Measurements from ENCODE around the gene TBC1D2. TPM values are rescaled to one million over a fixed set of nuclear protein-coding genes. Genes with fewer than 3 reads are reported as not detected.

The TBC1D2 gene
- total and polyA plus RNA-seq, 2 of the 13 experiments (the other 11 are each of a cell fraction or from before 2014, with no cell fraction given), result 2.0 to 2.8 TPM

- TF ChIP-seq BCL3 (CRISPR knock-in tag; IDR thresholded peaks at IDR 0.05) (no peak), FOXA3 (CRISPR knock-in tag; IDR thresholded peaks at IDR 0.05) (0 out of 2 replicates have a peak, but pooled peaks have one; percentile 47), NONO (IDR thresholded peaks at IDR 0.05) (no peak), NONO (CRISPR knock-in tag; conservative IDR thresholded peaks at IDR 0.05) (0 out of 2 replicates have a peak, but pooled peaks have one; percentile 40), NFKBIZ (CRISPR knock-in tag; IDR thresholded peaks at IDR 0.05) (no peak), KDM4B (CRISPR knock-in tag; IDR thresholded peaks at IDR 0.05) (no peak), HMG20A (CRISPR knock-in tag; IDR thresholded peaks at IDR 0.05; ENCODE audit: borderline replicate concordance) (no peak), HOXD1 (CRISPR knock-in tag; IDR thresholded peaks at IDR 0.05) (no peak; the same call in 1 of the 2 replicates), TGIF2 (CRISPR knock-in tag; IDR thresholded peaks at IDR 0.05) (no peak), TAF15 (IDR thresholded peaks at IDR 0.05; ENCODE audit: low read depth, low read length, poor library complexity, severe bottlenecking) (no peak), FOXO1 (CRISPR knock-in tag; IDR thresholded peaks at IDR 0.05) (no peak), KLF12 (CRISPR knock-in tag; IDR thresholded peaks at IDR 0.05; ENCODE audit: borderline replicate concordance) (no peak), CCDC6 (CRISPR knock-in tag; IDR thresholded peaks at IDR 0.05) (no peak; the same call in 1 of the 2 replicates), KDM6A (CRISPR knock-in tag; IDR thresholded peaks at IDR 0.05; ENCODE audit: low read depth) (peak; percentile 50; the same call in 1 of the 2 replicates), ISL2 (CRISPR knock-in tag; IDR thresholded peaks at IDR 0.05) (peak; percentile 63; the same call in 1 of the 2 replicates), FOXP1 (IDR thresholded peaks at IDR 0.05) (no peak), FOXP1 (CRISPR knock-in tag; IDR thresholded peaks at IDR 0.05) (peak; percentile 17; the same call in 1 of the 2 replicates), NR2F2 (IDR thresholded peaks at IDR 0.05; ENCODE audit: borderline replicate concordance, low read depth) (peak; percentile 92)
- TF ChIP-seq, protein P1, sequence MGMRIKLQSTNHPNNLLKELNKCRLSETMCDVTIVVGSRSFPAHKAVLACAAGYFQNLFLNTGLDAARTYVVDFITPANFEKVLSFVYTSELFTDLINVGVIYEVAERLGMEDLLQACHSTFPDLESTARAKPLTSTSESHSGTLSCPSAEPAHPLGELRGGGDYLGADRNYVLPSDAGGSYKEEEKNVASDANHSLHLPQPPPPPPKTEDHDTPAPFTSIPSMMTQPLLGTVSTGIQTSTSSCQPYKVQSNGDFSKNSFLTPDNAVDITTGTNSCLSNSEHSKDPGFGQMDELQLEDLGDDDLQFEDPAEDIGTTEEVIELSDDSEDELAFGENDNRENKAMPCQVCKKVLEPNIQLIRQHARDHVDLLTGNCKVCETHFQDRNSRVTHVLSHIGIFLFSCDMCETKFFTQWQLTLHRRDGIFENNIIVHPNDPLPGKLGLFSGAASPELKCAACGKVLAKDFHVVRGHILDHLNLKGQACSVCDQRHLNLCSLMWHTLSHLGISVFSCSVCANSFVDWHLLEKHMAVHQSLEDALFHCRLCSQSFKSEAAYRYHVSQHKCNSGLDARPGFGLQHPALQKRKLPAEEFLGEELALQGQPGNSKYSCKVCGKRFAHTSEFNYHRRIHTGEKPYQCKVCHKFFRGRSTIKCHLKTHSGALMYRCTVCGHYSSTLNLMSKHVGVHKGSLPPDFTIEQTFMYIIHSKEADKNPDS (CRISPR knock-in tag; IDR thresholded peaks at IDR 0.05), result no peak
- TF ChIP-seq, protein P2, sequence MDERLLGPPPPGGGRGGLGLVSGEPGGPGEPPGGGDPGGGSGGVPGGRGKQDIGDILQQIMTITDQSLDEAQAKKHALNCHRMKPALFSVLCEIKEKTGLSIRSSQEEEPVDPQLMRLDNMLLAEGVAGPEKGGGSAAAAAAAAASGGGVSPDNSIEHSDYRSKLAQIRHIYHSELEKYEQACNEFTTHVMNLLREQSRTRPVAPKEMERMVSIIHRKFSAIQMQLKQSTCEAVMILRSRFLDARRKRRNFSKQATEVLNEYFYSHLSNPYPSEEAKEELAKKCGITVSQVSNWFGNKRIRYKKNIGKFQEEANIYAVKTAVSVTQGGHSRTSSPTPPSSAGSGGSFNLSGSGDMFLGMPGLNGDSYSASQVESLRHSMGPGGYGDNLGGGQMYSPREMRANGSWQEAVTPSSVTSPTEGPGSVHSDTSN (CRISPR knock-in tag; IDR thresholded peaks at IDR 0.05), result no peak
- TF ChIP-seq, protein P3, sequence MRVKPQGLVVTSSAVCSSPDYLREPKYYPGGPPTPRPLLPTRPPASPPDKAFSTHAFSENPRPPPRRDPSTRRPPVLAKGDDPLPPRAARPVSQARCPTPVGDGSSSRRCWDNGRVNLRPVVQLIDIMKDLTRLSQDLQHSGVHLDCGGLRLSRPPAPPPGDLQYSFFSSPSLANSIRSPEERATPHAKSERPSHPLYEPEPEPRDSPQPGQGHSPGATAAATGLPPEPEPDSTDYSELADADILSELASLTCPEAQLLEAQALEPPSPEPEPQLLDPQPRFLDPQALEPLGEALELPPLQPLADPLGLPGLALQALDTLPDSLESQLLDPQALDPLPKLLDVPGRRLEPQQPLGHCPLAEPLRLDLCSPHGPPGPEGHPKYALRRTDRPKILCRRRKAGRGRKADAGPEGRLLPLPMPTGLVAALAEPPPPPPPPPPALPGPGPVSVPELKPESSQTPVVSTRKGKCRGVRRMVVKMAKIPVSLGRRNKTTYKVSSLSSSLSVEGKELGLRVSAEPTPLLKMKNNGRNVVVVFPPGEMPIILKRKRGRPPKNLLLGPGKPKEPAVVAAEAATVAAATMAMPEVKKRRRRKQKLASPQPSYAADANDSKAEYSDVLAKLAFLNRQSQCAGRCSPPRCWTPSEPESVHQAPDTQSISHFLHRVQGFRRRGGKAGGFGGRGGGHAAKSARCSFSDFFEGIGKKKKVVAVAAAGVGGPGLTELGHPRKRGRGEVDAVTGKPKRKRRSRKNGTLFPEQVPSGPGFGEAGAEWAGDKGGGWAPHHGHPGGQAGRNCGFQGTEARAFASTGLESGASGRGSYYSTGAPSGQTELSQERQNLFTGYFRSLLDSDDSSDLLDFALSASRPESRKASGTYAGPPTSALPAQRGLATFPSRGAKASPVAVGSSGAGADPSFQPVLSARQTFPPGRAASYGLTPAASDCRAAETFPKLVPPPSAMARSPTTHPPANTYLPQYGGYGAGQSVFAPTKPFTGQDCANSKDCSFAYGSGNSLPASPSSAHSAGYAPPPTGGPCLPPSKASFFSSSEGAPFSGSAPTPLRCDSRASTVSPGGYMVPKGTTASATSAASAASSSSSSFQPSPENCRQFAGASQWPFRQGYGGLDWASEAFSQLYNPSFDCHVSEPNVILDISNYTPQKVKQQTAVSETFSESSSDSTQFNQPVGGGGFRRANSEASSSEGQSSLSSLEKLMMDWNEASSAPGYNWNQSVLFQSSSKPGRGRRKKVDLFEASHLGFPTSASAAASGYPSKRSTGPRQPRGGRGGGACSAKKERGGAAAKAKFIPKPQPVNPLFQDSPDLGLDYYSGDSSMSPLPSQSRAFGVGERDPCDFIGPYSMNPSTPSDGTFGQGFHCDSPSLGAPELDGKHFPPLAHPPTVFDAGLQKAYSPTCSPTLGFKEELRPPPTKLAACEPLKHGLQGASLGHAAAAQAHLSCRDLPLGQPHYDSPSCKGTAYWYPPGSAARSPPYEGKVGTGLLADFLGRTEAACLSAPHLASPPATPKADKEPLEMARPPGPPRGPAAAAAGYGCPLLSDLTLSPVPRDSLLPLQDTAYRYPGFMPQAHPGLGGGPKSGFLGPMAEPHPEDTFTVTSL (CRISPR knock-in tag; IDR thresholded peaks at IDR 0.05; ENCODE audit: borderline replicate concordance), result no peak
Observed at GRCh38 chr9:98175028-98175569, 80.3 kb downstream of the TBC1D2 start (continued).

Data from HepG2 (cell line).